HPDE6-E6E7 (cell line): ENCODE measurements around the gene ZNF655.
"Not testable (repeated sequence)": the region's sequence is repeated elsewhere in the genome, so short reads cannot be mapped to it uniquely, and the experiment has no call there.

Source experiments
- DNase-seq: peaks from one replicate; pipeline ENCODE4 v3.0.0; 2011; ENCODE audit warnings: missing footprints; ENCODE audit errors: extremely low spot score

Gene ZNF655

DNA sequence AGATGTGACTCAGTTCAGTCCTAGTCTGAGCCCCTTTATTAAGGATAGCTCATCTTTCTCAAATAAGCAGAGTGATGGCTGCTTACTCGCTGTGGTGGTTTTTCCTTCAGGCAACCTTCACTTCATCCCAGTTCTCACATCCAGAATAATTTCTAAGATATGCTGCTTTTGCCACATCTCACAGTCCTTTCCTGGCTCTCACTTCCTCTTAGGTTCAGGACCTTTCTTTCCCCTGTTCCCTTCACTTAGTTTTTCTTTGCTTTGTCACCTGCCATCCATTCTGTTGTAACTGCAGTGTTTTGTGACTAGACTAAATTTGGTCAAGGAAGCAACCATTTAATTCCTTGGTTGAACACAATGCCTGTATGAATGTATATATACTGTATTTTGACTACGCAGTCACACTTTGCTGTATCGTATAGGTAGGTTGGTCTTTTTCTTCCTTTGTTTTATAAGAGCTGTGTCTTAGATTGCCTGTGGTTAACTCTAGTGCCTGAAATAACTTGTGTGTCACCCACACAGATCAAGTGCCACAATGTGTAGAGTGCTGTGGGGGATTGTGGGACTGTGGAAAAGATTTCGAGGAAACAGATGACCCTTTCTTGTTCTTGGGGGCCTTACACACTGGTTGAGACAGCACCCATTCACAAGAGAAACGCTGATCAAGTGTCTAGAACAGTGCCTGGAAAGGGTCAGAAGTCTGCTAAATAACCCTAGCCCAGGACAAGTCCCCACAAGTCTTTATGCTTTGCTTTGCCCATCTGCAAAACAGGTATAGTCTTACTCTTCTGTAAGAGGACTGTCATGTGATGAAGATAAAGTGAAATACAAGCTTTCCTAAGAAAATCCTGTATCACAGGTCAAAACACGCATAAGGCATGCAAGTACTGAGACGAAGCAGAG lies 2.6 kb downstream of the ZNF655 start:
- peak; percentile 52 for DNase-seq

DNA sequence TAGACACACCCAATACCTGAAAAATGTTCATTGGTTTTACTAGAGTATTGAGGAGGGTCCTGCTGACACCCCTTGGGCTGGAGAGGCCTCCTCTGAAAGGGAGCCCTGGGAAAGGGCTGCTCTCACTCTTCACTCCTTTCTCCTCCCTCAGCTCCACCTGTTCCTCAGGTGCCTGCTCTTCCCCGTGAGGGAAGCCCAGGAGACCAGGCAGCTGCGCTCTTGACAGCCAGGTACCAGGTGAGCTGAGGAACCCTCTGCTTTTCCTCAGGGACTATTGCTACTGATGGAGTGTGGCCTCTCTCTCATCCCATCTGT lies 3.3 kb downstream of the ZNF655 start:
- no peak for DNase-seq

DNA sequence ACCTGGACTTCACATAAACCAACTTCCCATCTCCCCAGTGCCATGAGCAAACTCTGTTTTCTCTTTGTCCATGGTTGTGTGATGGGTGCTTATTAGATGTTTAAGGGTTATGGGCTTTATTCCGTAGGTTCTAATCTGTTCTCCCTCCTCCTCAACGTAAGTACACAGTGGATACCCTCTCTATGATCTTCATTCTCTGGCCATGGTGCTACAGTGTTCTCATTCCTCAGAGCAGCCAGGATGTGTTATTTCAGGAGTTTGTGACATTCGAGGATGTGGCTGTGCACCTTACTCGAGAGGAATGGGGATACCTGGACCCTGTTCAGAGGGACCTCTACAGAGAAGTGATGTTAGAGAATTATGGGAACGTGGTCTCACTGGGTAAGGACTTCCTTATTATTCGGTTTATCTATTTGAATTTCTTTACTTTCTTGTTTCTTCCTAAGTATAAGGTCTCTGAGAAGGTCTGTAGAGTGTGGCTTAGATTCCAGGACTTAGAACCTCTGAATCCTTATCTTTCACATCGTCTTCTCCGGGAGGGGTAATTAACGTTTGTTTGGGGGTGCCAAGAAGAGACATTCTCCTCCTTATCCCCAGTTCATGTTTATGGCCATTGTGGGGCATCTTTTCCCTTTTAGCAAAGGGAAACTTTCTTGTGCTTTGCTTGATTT lies 3.8 kb downstream of the ZNF655 start:
- DNase-seq: no peak

DNA sequence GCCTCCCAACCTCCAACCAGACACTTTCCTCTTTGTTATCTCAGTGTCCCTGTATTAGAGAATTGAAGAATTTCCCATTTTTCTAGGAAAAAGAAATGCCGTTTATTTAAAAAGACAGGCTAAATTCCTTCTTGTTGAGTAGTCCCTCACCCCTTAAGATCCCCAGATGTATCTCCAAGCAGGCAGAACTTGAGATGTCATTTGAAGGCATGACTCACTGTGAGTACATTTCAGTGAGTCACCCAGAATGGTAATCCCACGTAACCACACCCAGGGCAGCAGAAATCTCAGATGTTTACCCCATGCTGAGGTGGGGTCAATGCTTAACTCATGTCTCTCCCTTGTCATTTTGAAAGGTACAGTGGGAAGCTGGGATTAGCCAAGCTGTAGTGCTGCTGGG lies 4.4 kb downstream of the ZNF655 start:
- peak; percentile 97 for DNase-seq

DNA sequence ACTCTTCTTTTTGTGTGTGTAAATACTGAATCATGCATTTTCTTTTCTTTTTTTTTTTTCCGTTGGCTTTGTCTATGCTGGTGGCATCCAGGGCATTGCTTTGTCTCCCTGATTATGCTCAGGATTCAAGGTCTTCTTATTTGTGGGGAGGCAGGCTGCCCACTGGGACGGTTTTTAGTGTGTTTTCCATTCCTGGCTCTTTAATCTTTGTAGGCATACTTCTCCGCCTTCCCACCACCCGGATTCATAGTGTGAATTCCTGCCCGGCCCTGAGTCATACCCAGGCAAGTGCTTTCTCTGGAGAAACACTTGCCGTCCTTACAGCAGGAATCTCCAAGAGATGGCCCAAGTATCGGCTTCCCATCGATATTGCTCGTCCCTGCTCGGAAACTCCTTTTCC lies 5.2 kb downstream of the ZNF655 start:
- no peak for DNase-seq

DNA sequence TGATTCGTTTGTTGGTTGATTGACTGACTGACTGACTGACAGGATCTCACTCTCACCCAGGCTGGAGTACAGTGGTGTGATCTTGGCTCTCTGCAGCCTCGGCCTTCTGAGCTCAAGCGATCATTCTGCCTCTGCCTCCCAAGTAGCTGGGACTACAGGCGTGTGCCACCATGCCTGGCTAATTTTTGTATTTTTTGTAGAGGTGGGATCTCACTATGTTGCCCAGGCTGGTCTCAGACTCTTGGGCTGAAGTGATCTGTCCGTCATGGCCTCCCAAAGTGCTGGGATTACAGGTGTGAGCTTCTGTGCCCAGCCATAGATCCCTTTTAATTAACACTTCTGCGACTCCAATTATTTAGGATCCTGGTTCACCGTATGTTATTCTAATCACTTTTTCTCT lies 10.3 kb downstream of the ZNF655 start:
- DNase-seq: not testable (repeated sequence)

DNA sequence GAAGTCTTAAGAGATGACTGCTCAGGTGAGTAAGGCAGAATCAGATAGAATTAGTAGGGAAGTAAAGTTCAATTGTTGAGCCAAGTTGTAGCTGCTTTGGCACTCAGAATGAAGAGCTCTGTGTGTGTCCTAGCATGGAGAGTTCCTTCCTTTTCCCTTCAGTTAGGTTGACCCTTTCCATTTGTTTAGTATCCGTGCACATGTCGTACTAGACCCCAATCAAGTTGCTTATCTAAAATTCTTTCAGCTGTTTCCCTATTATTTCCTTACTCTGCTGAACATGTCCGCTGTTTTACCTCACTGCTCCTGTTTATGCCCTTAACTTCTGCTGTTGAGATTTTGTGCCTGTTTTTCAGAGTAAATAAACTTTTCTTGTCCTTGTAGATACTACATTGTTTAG lies 13.3 kb downstream of the ZNF655 start:
- DNase-seq: no peak

DNA sequence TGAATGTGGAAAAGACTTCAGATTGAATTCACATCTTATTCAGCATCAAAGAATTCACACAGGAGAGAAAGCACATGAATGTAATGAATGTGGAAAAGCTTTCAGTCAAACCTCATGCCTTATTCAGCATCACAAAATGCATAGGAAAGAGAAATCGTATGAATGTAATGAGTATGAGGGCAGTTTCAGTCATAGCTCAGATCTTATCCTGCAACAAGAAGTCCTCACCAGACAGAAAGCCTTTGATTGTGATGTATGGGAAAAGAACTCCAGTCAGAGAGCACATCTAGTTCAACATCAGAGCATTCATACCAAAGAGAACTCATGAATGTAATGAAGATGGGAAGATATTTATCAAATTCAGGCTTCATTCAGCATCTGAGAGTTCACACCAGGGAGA lies 14.8 kb downstream of the ZNF655 start:
- no peak for DNase-seq

DNA sequence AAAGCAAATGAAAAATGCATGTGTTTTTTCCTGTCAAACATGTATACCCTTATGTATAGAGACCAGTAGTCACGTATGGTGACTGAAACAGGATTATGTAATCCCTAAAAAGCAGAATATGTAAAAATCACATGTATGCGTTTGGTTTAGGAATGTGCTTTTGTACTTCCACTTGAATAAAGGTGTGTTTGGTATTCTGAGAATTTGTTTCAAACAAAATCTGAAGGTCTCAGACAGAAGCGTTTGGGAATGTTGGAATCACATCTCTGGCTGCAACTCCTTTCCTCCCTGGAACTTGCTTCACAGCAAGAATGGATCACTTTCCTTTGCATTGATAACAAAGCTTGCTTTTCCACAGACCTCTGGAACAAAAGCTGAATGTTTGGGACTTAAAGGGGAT lies 17.8 kb downstream of the ZNF655 start:
- no peak for DNase-seq

DNA sequence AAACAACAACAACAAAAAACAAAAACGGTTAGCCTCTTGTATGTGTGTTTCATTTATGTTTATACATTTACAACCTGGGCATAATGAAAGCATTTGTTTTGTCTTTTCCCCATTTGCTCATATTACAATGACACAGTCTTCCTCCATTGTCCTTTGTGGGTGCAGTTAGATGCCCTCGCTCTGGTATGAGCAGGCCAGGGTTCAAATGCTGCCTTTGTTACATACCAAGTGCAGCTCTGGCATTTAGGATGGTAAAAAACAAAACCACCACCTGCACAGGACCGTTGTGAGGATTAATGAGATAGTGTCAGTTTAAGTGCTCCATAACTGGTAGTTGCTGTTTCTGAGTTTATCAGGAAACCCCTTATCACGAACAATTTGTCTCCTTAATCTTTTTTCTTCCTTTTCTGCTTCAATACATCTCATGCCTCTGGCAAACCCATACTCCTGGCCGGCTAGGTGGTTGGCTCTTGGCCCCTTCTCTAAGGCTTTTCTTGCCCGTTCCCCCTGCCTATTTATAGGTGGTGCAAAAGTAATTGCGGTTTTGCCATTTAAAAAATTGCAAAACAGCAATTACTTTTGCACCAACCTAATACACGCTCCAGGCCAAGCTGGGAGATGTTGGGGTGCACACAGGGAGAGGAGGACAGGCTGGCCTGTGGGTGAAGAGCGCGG lies 21.0 kb downstream of the ZNF655 start:
- no peak for DNase-seq

DNA sequence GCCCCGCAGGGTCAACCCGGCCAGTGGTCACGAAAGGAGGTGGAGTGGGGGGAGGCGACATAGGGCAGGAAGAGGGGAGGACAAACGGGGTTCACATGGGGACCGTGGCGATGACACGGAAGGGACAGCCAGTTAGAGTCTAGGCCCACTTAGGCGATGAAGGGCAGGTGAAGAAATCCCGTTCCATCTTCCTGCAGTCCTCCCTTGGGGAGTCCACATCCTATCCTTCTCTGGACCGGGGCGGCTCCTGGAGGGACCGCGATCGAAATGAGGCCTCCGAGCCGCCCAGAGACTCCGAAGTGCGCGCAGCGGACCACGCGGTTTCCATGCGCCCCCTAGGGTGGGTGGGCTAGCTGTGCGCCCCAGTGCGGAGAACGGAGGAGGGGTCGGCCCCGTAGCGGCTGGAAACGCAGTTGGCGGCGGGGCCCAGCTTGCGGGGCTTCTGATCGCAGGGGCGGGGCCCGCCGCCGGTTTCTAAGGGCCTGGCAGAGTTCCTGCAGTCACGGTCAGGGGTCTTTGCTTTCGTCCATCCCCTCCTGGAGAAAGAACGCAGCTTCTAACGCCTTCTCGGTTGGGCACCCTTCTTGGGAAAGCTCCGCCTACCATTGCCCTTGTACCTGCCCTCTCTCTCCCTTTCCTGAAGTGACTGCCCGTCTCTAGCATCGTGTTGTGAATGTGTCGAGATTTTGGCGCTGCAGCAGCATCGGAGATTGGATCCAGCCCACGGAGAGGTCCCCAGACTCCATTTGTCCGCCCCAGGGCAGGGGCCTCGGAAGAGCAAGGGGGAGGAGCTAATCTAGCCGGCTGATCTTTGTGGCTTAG lies 21.7 kb downstream of the ZNF655 start:
- DNase-seq: no peak

DNA sequence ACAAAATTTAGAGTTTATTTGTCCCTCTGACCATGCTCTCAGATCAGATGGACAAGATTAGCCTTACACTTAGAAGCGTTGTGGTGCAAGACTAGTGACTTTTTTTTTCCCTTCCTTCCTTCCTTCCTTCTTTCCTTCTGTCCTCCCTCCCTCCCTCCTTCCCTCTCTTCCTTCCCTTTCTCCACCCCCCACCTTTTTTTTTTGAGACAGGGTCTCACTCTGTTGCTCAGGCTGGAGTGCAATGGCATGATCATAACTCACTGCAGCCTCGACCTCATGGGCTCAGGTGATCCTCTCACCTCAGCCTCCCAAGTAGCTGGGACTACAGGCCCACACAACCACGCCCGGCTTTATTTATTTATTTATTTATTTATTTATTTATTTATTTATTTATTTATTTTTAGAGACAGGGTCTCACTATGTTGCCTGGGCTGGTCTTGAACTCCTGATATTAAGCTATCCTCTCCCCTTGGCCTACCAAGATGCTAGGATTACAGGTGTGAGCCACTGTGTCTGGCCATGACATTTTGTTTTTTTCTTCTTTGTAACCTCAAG lies 22.4 kb downstream of the ZNF655 start:
- not testable (repeated sequence) for DNase-seq

DNA sequence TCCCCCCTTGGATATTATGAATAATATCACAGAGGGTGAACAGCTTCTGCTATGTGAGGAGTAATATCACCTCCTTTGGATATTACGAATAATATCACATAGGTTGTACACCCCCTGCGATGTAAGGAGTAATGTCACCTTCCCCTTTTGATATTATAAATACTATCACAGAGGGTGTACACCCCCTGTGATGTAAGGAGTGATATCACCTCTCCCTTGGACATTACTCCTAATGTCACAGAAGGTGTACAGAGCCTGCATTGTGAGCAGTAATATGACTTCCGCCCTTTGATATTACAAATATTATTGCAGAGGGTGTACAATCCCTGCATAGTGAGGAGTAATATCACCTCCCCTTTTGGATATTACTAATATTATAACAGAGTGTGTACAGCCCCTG lies 30.4 kb downstream of the ZNF655 start:
- DNase-seq: no peak

DNA sequence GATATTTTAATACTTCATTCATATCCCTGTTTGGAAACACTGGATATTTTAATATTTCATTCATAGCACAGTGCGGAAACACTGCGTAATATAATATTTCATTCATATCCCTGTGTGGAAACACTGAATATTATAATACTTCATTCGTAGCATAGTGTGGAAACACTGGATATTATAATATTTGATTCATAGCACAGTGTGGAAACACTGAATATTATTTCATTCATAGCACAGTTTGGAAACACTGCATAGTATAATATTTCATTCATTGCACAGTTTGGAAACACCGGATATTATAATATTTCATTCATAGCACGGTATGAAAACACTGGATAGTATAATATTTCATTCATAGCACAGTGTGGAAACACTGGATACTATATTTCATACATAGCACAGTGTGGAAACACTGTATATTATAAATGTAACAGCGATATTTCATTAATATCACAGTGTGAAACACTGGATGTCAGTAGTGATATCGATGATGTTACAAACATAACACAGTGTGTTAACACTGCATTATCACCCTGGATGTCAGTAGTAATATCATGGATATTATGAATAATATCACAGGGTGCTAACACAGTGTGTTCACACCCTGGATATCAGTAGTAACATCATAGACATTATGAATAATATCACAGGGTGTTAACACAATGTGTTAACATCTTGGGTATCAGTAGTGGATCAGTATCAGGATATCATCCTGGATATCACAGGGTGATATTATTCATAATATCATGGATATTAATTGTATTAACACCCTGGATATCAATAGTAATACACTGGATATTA lies 36.7 kb downstream of the ZNF655 start:
- no peak for DNase-seq

DNA sequence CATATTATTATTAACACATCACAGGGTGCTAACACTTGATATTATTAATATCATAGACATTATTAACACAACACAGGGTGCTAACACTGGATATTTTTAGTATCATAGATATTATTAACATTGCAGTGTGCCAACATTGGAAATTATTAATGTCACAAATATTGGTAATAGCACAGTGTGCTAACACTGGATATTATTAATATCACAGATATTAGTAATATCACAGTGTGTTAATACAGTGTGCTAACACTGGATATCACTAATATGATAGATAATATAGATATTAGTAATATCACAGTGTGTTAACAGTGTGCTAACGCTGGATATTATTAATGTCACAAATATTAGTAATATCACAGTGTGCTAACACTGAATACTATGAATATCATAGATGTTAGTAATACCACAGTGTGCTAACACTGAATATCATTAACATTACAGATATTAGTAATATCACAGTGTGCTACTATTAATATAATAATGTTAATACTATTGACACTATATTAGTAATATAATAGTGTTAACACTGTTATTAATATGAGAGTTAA lies 38.0 kb downstream of the ZNF655 start:
- DNase-seq: no peak

DNA sequence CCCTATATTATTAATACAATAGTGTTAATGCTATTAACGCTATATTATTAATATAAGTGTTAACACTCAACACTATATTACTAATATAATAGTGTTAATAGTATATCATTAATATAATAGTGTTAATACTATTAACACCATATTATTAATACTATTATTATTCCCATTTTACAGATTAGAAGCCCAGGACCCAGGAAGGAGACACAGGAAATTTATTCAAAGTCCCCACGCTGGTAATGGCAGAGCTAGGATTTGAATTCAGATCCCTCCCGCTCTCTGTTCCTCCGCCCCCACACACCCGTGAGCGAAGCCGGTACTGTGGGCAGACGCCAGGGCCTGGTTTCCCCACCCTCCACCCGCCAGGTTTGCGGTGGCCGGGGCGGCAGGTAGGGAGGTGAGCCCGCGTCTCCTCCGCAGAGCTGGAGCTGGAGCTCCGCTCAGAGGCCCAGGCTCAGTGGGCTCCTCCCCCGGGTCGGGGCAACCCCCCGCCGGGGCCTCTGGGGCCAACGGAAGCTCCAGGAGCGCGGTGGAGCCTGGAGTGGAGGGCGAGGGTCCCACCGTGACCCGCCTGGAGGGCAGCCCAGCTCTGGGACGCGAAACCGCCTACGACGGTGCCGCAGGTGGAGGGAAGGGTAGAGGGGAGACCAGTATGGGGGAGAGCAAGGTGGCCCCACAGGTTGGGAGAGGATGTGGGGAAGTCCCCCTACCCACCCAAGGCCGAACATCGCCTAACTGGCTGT lies 39.5 kb downstream of the ZNF655 start, which contains the start of gene TMEM225B:
Gene TMEM225B, plus strand, starts transcription at position 506 of the 740 bp plus-strand sequence. CDS start 6,122 bp downstream, outside the sequence.
- no peak for DNase-seq

DNA sequence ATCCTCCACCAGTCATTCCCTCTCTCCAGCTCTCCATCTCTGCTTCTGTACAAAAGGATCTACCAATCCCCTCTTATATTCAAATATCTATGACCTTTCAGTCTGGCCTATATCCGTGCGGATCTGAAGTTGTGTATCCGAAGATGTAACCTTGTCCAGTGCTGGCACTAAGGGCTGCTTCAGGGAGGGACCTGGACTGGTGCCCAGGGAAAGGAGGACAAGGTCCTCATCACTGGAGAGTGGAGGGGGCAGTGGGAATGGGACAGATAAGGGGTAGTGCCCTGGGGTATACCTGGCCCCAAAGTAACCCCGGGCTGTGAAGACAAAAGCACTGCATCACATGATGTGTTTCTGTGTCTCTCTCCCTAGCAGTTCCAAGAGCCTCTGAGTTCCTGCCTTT lies 41.4 kb downstream of the ZNF655 start:
- DNase-seq: no peak

DNA sequence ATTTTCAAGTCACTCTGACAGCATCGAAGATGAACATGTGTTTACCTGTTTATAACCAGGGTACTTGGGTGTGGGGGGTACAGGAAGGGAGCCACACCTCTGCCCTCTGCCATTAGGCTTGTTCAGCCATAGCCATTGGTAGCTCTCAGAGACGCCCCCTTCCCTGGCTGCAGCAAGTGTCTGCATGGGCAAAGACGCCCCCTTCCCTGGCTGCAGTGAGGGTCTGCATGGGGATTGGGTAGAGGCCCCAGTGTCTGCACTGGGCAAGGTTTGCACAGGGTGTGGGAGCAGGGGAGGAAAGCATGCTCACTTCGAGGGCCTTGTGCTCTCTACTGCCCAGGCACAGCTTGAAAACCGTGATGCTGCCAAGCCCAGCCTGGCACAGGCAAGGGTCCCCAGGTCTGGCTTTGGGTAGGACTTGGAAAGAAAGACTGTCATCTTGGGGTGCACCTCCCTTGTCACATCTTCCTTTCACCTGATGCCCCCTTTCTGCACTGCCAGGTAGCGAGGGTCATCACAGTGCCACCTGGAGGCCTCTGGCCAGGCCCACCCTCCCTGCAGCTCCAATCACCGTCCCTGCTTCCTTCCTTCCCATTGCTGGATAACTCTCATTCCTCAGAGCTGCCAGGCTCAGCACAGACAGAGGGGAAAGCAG lies 43.3 kb downstream of the ZNF655 start:
- no peak for DNase-seq

DNA sequence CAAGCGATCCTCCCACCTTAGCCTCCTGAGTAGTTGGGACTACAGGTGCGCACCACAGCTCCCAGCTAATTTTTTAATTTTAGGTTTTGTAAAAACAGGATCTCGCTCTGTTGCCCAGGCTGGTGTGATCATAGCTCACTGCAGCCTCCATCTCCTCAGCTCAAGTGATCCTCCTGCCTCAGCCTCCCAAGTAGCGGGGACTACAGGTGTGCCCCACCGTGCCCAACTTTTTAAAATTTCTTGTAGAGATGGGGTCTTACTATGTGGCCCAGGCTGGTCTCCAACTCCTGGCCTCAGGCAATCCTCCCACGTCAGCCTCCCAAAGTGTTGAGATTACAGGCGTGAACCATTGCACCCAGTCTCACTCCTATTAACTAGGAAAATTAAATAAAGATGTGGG lies 47.1 kb downstream of the ZNF655 start:
- DNase-seq: no peak
